Activated gamma-delta T cell treated with Interleukin-2 at 50 U/mL for 16 hours (primary cell): Measurements from ENCODE around the gene ART3.

Experiments
- DNase-seq: peaks from one replicate; pipeline ENCODE4 v3.0.0-alpha.2; 2020

ART3 gene

GRCh38 chr4:76074993-76075600, 588 bp downstream of the ART3 start:
- no peak for DNase-seq

- no peak for DNase-seq
Observed at GRCh38 chr4:76078033-76078613, 3.6 kb downstream of the ART3 start.

- DNase-seq, result no peak
Observed at GRCh38 chr4:76083386-76083988, 9.0 kb downstream of the ART3 start.

GRCh38 chr4:76084542-76084941, 10.0 kb downstream of the ART3 start:
- no peak for DNase-seq

- no peak for DNase-seq
Observed at GRCh38 chr4:76087007-76087769, 12.7 kb downstream of the ART3 start.

- no peak for DNase-seq
Observed at GRCh38 chr4:76088719-76089118, 14.2 kb downstream of the ART3 start.

- no peak for DNase-seq
Observed at GRCh38 chr4:76090241-76090691, 15.8 kb downstream of the ART3 start.

- DNase-seq, result no peak
Observed at GRCh38 chr4:76091052-76091451, 16.5 kb downstream of the ART3 start.

- no peak for DNase-seq
Observed at GRCh38 chr4:76095568-76095967, 21.1 kb downstream of the ART3 start.

- no peak for DNase-seq
Observed at GRCh38 chr4:76096076-76096475, 21.6 kb downstream of the ART3 start.

- no peak for DNase-seq
Observed at GRCh38 chr4:76105652-76106051, 31.1 kb downstream of the ART3 start.

GRCh38 chr4:76106442-76106841, 31.9 kb downstream of the ART3 start:
- no peak for DNase-seq

GRCh38 chr4:76108467-76109181, 34.1 kb downstream of the ART3 start:
- no peak for DNase-seq

GRCh38 chr4:76116821-76117220, 42.3 kb downstream of the ART3 start:
- no peak for DNase-seq

GRCh38 chr4:76117536-76117935, 43.0 kb downstream of the ART3 start:
- DNase-seq, result no peak

- no peak for DNase-seq
Observed at GRCh38 chr4:76120199-76120598, 45.7 kb downstream of the ART3 start.

GRCh38 chr4:76125816-76126215, 51.3 kb downstream of the ART3 start:
- no peak for DNase-seq

- DNase-seq, result no peak
Observed at GRCh38 chr4:76127754-76128153, 53.2 kb downstream of the ART3 start.

GRCh38 chr4:76141241-76141640, 66.7 kb downstream of the ART3 start:
- DNase-seq, result no peak

GRCh38 chr4:76144546-76144945, 70.0 kb downstream of the ART3 start:
- no peak for DNase-seq

- peak; percentile 6 for DNase-seq
Observed at GRCh38 chr4:76147454-76148141, 73.1 kb downstream of the ART3 start.

GRCh38 chr4:76148142-76148865, 73.8 kb downstream of the ART3 start, which contains the start of gene NUP54:
NUP54 (minus strand) TSS chr4:76148397; CDS start chr4:76148374, 23 bp downstream.
- peak; percentile 94 for DNase-seq
